H1 (cell line): Measurements from ENCODE around the gene TMEM236. TPM values are rescaled to one million over a fixed set of nuclear protein-coding genes. Genes with fewer than 3 reads are reported as not detected.

Experiments
- CTCF ChIA-PET: fragments of 300-600 bp; sonication (Branson Sonifier 250); formaldehyde crosslinking; loops from one replicate; lab custom pipeline; 2021; ENCODE audit not compliant: partially characterized antibody; lab: Charles Lee
- POLR2A ChIA-PET: fragments of 300-600 bp; sonication (Branson Sonifier 250); formaldehyde crosslinking; loops from one replicate; lab custom pipeline; 2021; ENCODE audit warnings: inconsistent platforms; ENCODE audit not compliant: partially characterized antibody; lab: Charles Lee
- DNase-seq, 2 experiments: peaks; one replicate each; pipeline versions ENCODE4 v3.0.0 to v3.0.0-alpha.2; 2010 to 2022; ENCODE audit warnings: low spot score in 2 of 2, low read depth in 1 of 2, mixed read lengths in 1 of 2
- FAIRE-seq: peaks from 2 replicates; lab custom pipeline; 2011; peaks lifted over from hg19 to GRCh38; lab: Jason Lieb, UNC
- H2AFZ ChIP-seq: 2 replicates; pipeline ENCODE4 v1.8.1; 2012; ENCODE audit warnings: low read length, inconsistent platforms
- H2AK5ac ChIP-seq: 2 replicates; pipeline ENCODE4 v1.6.1; 2013; ENCODE audit warnings: low read depth, low read length
- H2BK120ac ChIP-seq: replicated peaks from 2 replicates; pipeline ENCODE3; 2013; ENCODE audit warnings: low read depth, low read length, inconsistent platforms
- H2BK12ac ChIP-seq: 2 replicates; pipeline ENCODE4 v1.6.1; 2013; ENCODE audit warnings: low read depth, low read length
- H2BK15ac ChIP-seq: 2 replicates; pipeline ENCODE4 v1.6.1; 2013; ENCODE audit warnings: low read length
- H2BK20ac ChIP-seq: 2 replicates; pipeline ENCODE4 v1.6.1; 2013; ENCODE audit warnings: low read length
- H2BK5ac ChIP-seq: 2 replicates; pipeline ENCODE4 v1.6.1; 2013; ENCODE audit warnings: low read depth, low read length
- H3K14ac ChIP-seq: 2 replicates; pipeline ENCODE4 v1.6.1; 2013; ENCODE audit warnings: inconsistent platforms; ENCODE audit not compliant: insufficient read length
- H3K18ac ChIP-seq: 2 replicates; pipeline ENCODE4 v1.6.1; 2013; ENCODE audit warnings: low read length; ENCODE audit errors: extremely low read depth
- H3K23ac ChIP-seq: 2 replicates; pipeline ENCODE4 v1.6.1; 2013; ENCODE audit warnings: inconsistent platforms; ENCODE audit not compliant: insufficient read length
- H3K23me2 ChIP-seq: 2 replicates; pipeline ENCODE4 v1.6.1; 2013; ENCODE audit warnings: low read depth, low read length
- H3K27ac ChIP-seq: 2 replicates; pipeline ENCODE4 v1.6.1; 2011; ENCODE audit warnings: low read depth, low read length, inconsistent platforms
- H3K27me3 ChIP-seq, 4 experiments: replicated peaks in 1 of 4; 1 replicate in 1 of 4; 2 replicates in 3 of 4; pipeline versions ENCODE4 v1.6.1 to v1.8.1; 2011 to 2013; ENCODE audit warnings: low read length in 3 of 4, mild to moderate bottlenecking in 3 of 4, inconsistent platforms in 2 of 4, mixed read lengths in 2 of 4, moderate library complexity in 1 of 4; ENCODE audit not compliant: control insufficient read depth in 3 of 4, insufficient read depth in 3 of 4; ENCODE audit errors: extremely low read depth in 1 of 4
- H3K36me3 ChIP-seq, 4 experiments: 2 replicates each; pipeline versions ENCODE4 v1.6.1 to v1.8.1; 2011 to 2013; ENCODE audit warnings: mild to moderate bottlenecking in 4 of 4, low read length in 3 of 4, moderate library complexity in 2 of 4, control low read depth in 1 of 4, inconsistent platforms in 1 of 4; ENCODE audit not compliant: insufficient read depth in 4 of 4, control insufficient read depth in 2 of 4
- H3K4ac ChIP-seq: replicated peaks from 2 replicates; pipeline ENCODE3; 2013; ENCODE audit warnings: low read length, low read depth, mixed read lengths, inconsistent platforms; ENCODE audit not compliant: insufficient read length
- H3K4me1 ChIP-seq, 4 experiments: replicated peaks in 1 of 4; 1 replicate in 1 of 4; 2 replicates in 3 of 4; pipeline versions ENCODE4 v1.6.1 to v1.8.1; 2011 to 2013; ENCODE audit warnings: low read length in 3 of 4, inconsistent platforms in 2 of 4, mixed read lengths in 1 of 4; ENCODE audit not compliant: insufficient read depth in 4 of 4, control insufficient read depth in 3 of 4
- H3K4me2 ChIP-seq, 2 experiments: 2 replicates each; pipeline versions ENCODE4 v1.6.1 to v1.8.1; 2011 to 2013; ENCODE audit warnings: low read depth in 2 of 2, low read length in 2 of 2, control low read depth in 1 of 2, inconsistent platforms in 1 of 2, mild to moderate bottlenecking in 1 of 2; ENCODE audit not compliant: insufficient read depth in 1 of 2
- H3K4me3 ChIP-seq, 4 experiments: fragments of 200-600, 300-600 bp in 1 of 4; sonication (generic), shearing (Covaris generic), sonication (Bioruptor Twin) in 1 of 4; 2 replicates each; pipeline versions ENCODE4 v1.5.1 to v1.8.1; 2011 to 2016; ENCODE audit warnings: low read length in 4 of 4, low read depth in 3 of 4, control low read depth in 2 of 4, inconsistent platforms in 2 of 4, mild to moderate bottlenecking in 2 of 4, mixed read lengths in 1 of 4, moderate library complexity in 1 of 4; ENCODE audit not compliant: insufficient read depth in 2 of 4; ENCODE audit errors: extremely low read depth in 1 of 4
- H3K56ac ChIP-seq: replicated peaks from 2 replicates; pipeline ENCODE3; 2013; ENCODE audit warnings: low read depth, mild to moderate bottlenecking, mixed read lengths, low read length, inconsistent platforms; ENCODE audit not compliant: insufficient read length
- H3K79me1 ChIP-seq: 2 replicates; pipeline ENCODE4 v1.6.1; 2013; ENCODE audit warnings: low read depth, low read length, control low read depth
- H3K79me2 ChIP-seq, 2 experiments: 2 replicates each; pipeline versions ENCODE4 v1.6.1 to v1.8.1; 2012 to 2013; ENCODE audit warnings: low read length in 2 of 2, mild to moderate bottlenecking in 2 of 2, inconsistent platforms in 1 of 2; ENCODE audit not compliant: insufficient read depth in 2 of 2, control insufficient read depth in 1 of 2
- H3K9ac ChIP-seq, 4 experiments: replicated peaks in 1 of 4; 1 replicate in 1 of 4; 2 replicates in 3 of 4; pipeline versions ENCODE4 v1.6.1 to v1.8.1; 2011 to 2013; ENCODE audit warnings: low read depth in 3 of 4, low read length in 3 of 4, control low read depth in 2 of 4, mild to moderate bottlenecking in 2 of 4, moderate library complexity in 2 of 4, inconsistent platforms in 1 of 4; ENCODE audit errors: extremely low read depth in 1 of 4
- H3K9me3 ChIP-seq, 2 experiments: 2 replicates each; pipeline versions ENCODE4 v1.6.1 to v1.8.1; 2012 to 2013; ENCODE audit warnings: mild to moderate bottlenecking in 2 of 2, moderate library complexity in 2 of 2, control low read depth in 1 of 2, inconsistent platforms in 1 of 2, low read depth in 1 of 2, low read length in 1 of 2, mixed read lengths in 1 of 2; ENCODE audit not compliant: insufficient read depth in 2 of 2
- H4K20me1 ChIP-seq, 2 experiments: replicated peaks in 1 of 2; 2 replicates each; pipeline versions ENCODE3 to v1.8.1; 2011 to 2013; ENCODE audit warnings: inconsistent platforms in 2 of 2, low read length in 2 of 2, mild to moderate bottlenecking in 1 of 2; ENCODE audit not compliant: insufficient read depth in 2 of 2, control insufficient read depth in 1 of 2
- H4K5ac ChIP-seq: 2 replicates; pipeline ENCODE4 v1.6.1; 2013; ENCODE audit warnings: low read length, low read depth, mixed read lengths, inconsistent platforms; ENCODE audit not compliant: insufficient read length
- H4K8ac ChIP-seq: 2 replicates; pipeline ENCODE4 v1.8.0; 2013; ENCODE audit warnings: mild to moderate bottlenecking, moderate library complexity, low read length, inconsistent platforms; ENCODE audit not compliant: insufficient read depth; ENCODE audit errors: extremely low read depth
- H4K91ac ChIP-seq: replicated peaks from 2 replicates; pipeline ENCODE3; 2013; ENCODE audit warnings: low read length, mixed read lengths, inconsistent platforms; ENCODE audit not compliant: insufficient read length
- BACH1 ChIP-seq: IDR thresholded peaks from 2 replicates; pipeline ENCODE4 v1.6.1; 2012; ENCODE audit warnings: low read length, improper control_type of control experiment
- BCL11A ChIP-seq, 2 experiments: IDR thresholded peaks; one replicate each; pipeline ENCODE4 v1.6.1; 2011; ENCODE audit warnings: low read depth in 2 of 2, low read length in 2 of 2, mild to moderate bottlenecking in 2 of 2
- POLR2AphosphoS5 ChIP-seq: IDR thresholded peaks from 2 replicates; pipeline ENCODE4 v1.6.1; 2011; ENCODE audit warnings: low read depth, low read length
- SIRT6 ChIP-seq: IDR thresholded peaks from one replicate; pipeline ENCODE4 v1.7.1; 2012; ENCODE audit warnings: low read length, inconsistent platforms
- WGBS, 2 experiments: shearing (Covaris generic) in 1 of 2; methylation state at CpG; one replicate each; pipeline versions ENCODE4 v1.1.6 to v1.1.7; 2013 to 2015; ENCODE audit warnings: low lambda C conversion rate in 2 of 2, mixed read lengths in 2 of 2, inconsistent platforms in 1 of 2, low coverage in 1 of 2, missing lambda C conversion rate in 1 of 2; ENCODE audit not compliant: insufficient replicate concordance in 2 of 2, insufficient coverage in 1 of 2, insufficient read length in 1 of 2; ENCODE audit errors: extremely low coverage in 1 of 2, missing lambda C conversion rate in 1 of 2; 5-methylcytosine and 5-hydroxymethylcytosine counted together
- polyA plus RNA-seq, 7 experiments: library from polyadenylated mRNA; depleted of rRNA in 3 of 7; stranded (reverse) in 5 of 7; unstranded in 2 of 7; fragments of >200 nt in 5 of 7; fragments of 200-250 nt in 2 of 7; gene quantifications; 1 replicate in 5 of 7; 2 replicates in 1 of 7; 4 replicates in 1 of 7; pipeline versions ENCODE4 v1.2.1 to v1.2.3, GENCODE V29; 2011 to 2013; ENCODE audit warnings: missing spikeins in 2 of 7, mixed read lengths in 2 of 7
- total RNA-seq: library from RNA; stranded (reverse); fragmentation: NEBNext Ultra II Directional; extraction: Animal tissue kit (Norgen Biotek cat#: 25700); gene quantifications from 2 replicates; pipeline ENCODE4 v1.2.1, GENCODE V29; 2021
- TF ChIP-seq, protein P1 (sequence below): IDR thresholded peaks from 2 replicates; pipeline ENCODE4 v1.6.1; 2012; ENCODE audit warnings: inconsistent platforms

TMEM236 gene
- total and polyA plus RNA-seq, 2 of the 8 experiments (the other 6 are each of a cell fraction or from before 2014, with no cell fraction given): 0.02 to 0.07 TPM

DNA sequence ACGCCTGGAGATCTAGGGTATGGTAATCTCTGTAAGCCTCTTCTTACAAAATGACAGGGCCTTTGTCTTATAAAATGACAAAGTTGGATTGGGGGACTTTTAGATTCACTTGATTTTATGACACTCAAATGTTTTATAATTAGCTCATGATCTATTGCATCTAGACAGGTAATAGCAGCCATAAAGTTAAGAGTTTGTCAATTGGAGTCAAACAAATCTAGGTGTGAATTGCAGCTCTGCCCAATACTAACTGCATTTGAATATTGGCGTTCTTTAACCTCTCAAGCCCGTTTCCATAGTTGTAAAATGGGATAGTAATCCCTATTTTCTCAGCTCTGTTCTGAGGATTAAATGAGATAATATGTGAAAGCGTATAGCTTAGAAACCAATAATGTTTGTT lies 43.1 kb downstream of the TMEM236 start:
- no peak overlapping the region for H4K5ac ChIP-seq
- ChIA-PET POLR2A (no interaction called here), CTCF (interaction anchor here (1.0 kb wide), 2 partner anchors 8 to 14 kb away, joined by 4 to 5 read pairs; no protein-coding TSS in a partner anchor)
- no peaks in the 10 kb centered on the region for H4K20me1 ChIP-seq
- H3K79me2 ChIP-seq: no peaks in the 10 kb centered on the region
- H2BK12ac ChIP-seq: no peak overlapping the region
- H4K91ac ChIP-seq: no peak overlapping the region
- 91% methylated on average over 4 of the region's 4 CpGs; no CpG with 5 or more reads in 1 of the 2 experiments for WGBS, 2 experiments
- no peaks in the 10 kb centered on the region for H3K23me2 ChIP-seq
- no peak overlapping the region for H2BK120ac ChIP-seq
- no peak overlapping the region for H3K4ac ChIP-seq
- H3K27me3 ChIP-seq: no peaks in the 10 kb centered on the region
- no peaks in the 10 kb centered on the region for H3K79me1 ChIP-seq
- no peak overlapping the region for H3K23ac ChIP-seq
- TF ChIP-seq POLR2AphosphoS5 (no peak), BACH1 (no peak), BCL11A (IDR thresholded peaks at IDR 0.05; ENCODE audit: low read depth in 2 of 2, low read length in 2 of 2) (no peak), SIRT6 (no peak)
- TF ChIP-seq, protein P1, sequence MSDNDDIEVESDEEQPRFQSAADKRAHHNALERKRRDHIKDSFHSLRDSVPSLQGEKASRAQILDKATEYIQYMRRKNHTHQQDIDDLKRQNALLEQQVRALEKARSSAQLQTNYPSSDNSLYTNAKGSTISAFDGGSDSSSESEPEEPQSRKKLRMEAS: no peak
- H3K27ac ChIP-seq: no peak overlapping the region
- H3K56ac ChIP-seq: no peak overlapping the region
- DNase-seq (no peak), FAIRE-seq (no peak)
- no peak overlapping the region for H2BK5ac ChIP-seq
- no peak overlapping the region for H2AFZ ChIP-seq
- no peak overlapping the region for H2BK20ac ChIP-seq
- H2BK15ac ChIP-seq: no peak overlapping the region
- no peak overlapping the region for H3K4me2 ChIP-seq
- H3K36me3 ChIP-seq: no peaks in the 10 kb centered on the region
- H2AK5ac ChIP-seq: no peak overlapping the region
- H4K8ac ChIP-seq: no peak overlapping the region
- H3K9me3 ChIP-seq: peaks cover 4% of the 10 kb centered on the region in 2 experiments; a peak in 2 of 4 replicates
- no peak overlapping the region for H3K9ac ChIP-seq
- no peak overlapping the region for H3K18ac ChIP-seq
- no peak overlapping the region for H3K4me3 ChIP-seq
- H3K4me1 ChIP-seq: no peaks in the 10 kb centered on the region
- no peak overlapping the region for H3K14ac ChIP-seq
